ENCODE results near the gene LCNL1. TPM values are rescaled to one million over a fixed set of nuclear protein-coding genes. Genes with fewer than 3 reads are reported as not detected.

The LCNL1 gene
- total and polyA plus RNA-seq, 10 of the 15 experiments (the other 5 are each of a cell fraction or from before 2014, with no cell fraction given), result not detected

GRCh38 chr9:136988872-136989271, 6.1 kb downstream of the LCNL1 start:
- FAIRE-seq, result no peak
- no peak for ATAC-seq
- Histone ChIP-seq H2AFZ (ENCODE audit: control insufficient read depth, low read depth, low read length) (no peak overlapping the region), H3K36me3 (ENCODE audit: control insufficient read depth in 2 of 2, insufficient read depth in 2 of 2, low read length in 1 of 2) (no peaks in the 10 kb centered on the region), H3K4me3 (no peak overlapping the region), H3K27ac (ENCODE audit: control insufficient read depth, insufficient read depth) (no peak overlapping the region), H3K4me2 (ENCODE audit: control insufficient read depth, insufficient read depth) (no peak overlapping the region), H3K79me2 (ENCODE audit: control insufficient read depth, insufficient read depth, low read length) (no peaks in the 10 kb centered on the region; the same call in 1 of the 2 replicates), H4K20me1 (ENCODE audit: control insufficient read depth, insufficient read depth) (peaks cover 1% of the 10 kb centered on the region; the same call in 1 of the 2 replicates), H3K27me3 (replicated peaks in 1 of 2; ENCODE audit: control insufficient read depth in 2 of 2, insufficient read depth in 2 of 2, low read length in 1 of 2) (peaks cover 3 to 5% of the 10 kb centered on the region in 2 experiments), H3K9ac (ENCODE audit: control insufficient read depth, insufficient read depth, low read length) (no peak overlapping the region), H3K9me3 (replicated peaks; ENCODE audit: control insufficient read depth, insufficient read depth, low read length) (no peaks in the 10 kb centered on the region; the same call in 2 of the 3 replicates), H3K4me1 (ENCODE audit: control insufficient read depth, insufficient read depth, low read length) (peaks cover 8% of the 10 kb centered on the region)
- CTCF ChIA-PET, result interaction anchor here (0.6 kb wide), 1 partner anchor 81 kb away, joined by 4 read pairs; no protein-coding TSS in a partner anchor
- TF ChIP-seq SMC3 (IDR thresholded peaks at IDR 0.05; ENCODE audit: borderline replicate concordance, low read length) (no peak), DPF2 (IDR thresholded peaks at IDR 0.05) (no peak), ETV6 (conservative IDR thresholded peaks at IDR 0.05 in 1 of 2, IDR thresholded peaks at IDR 0.05 in 1 of 2; ENCODE audit: borderline replicate concordance in 1 of 2, low read depth in 1 of 2) (no peak), ATF7 (IDR thresholded peaks at IDR 0.05; ENCODE audit: low read depth) (no peak), LARP7 (IDR thresholded peaks at IDR 0.05) (no peak), SREBF2 (IDR thresholded peaks at IDR 0.05; ENCODE audit: low read length) (no peak), MEF2B (IDR thresholded peaks at IDR 0.05; ENCODE audit: partially characterized antibody, poor library complexity, severe bottlenecking) (no peak), SMAD1 (IDR thresholded peaks at IDR 0.05; ENCODE audit: low read depth, partially characterized antibody) (no peak), SIX5 (IDR thresholded peaks at IDR 0.05; ENCODE audit: low read depth, low read length, severe bottlenecking) (no peak), HDAC6 (IDR thresholded peaks at IDR 0.05; ENCODE audit: unreplicated experiment) (no peak), SREBF1 (IDR thresholded peaks at IDR 0.05; ENCODE audit: low read length) (no peak), FOS (IDR thresholded peaks at IDR 0.05; ENCODE audit: borderline replicate concordance, extremely low read depth, insufficient read length) (no peak), CHD2 (IDR thresholded peaks at IDR 0.05; ENCODE audit: borderline replicate concordance, low read depth, low read length) (no peak), NR2F1 (conservative IDR thresholded peaks at IDR 0.05) (no peak), RAD51 (IDR thresholded peaks at IDR 0.05) (no peak), ESRRA (IDR thresholded peaks at IDR 0.05; ENCODE audit: low read length) (no peak), MYB (IDR thresholded peaks at IDR 0.05; ENCODE audit: borderline replicate concordance, low read depth, low read length) (no peak)
- DNase-seq (ENCODE audit: low read depth, low spot score), result no peak
- in situ Hi-C loops (cut with MboI) (no loop called here), intact Hi-C loops (cut with micrococcal nuclease; ENCODE audit: unreplicated experiment) (no loop called here)
- no TSS peak for BruUV-seq (replicated peaks)
- RAD21 ChIA-PET (ENCODE audit: unreplicated experiment), result no interaction called here
- 61% methylated on average over 4 of the region's 4 CpGs for WGBS (ENCODE audit: insufficient coverage, insufficient replicate concordance, low lambda C conversion rate, missing lambda C conversion rate)
- POLR2A ChIA-PET, result no interaction called here
- SMC1A ChIA-PET (ENCODE audit: uncharacterized antibody, unreplicated experiment), result no interaction called here
